ENCODE results near the gene AKNA. TPM values are rescaled to one million over a fixed set of nuclear protein-coding genes. Genes with fewer than 3 reads are reported as not detected.
A peak's percentile ranks its signal among the peaks of the same experiment; 100 is the strongest.

The AKNA gene
- total RNA-seq, 1 donor from 2014 or later = 11.4 TPM

GRCh38 chr9:114386886-114387679 lies 699 bp downstream of the AKNA start:
- Histone ChIP-seq H3K9ac (no peak overlapping the region), H3K4me3 (peak overlapping the region; percentile 34), H3K36me3 (no peaks in the 10 kb centered on the region), H3F3A (ENCODE audit: low read depth) (peaks cover 29% of the 10 kb centered on the region), H3K27ac (peak overlapping the region; percentile 2), H4K20me1 (ENCODE audit: low read depth) (peaks cover 13% of the 10 kb centered on the region), H2AFZ (replicated peaks) (no peak overlapping the region), H3K9me3 (ENCODE audit: low read depth) (no peaks in the 10 kb centered on the region), H3K79me2 (ENCODE audit: low read depth) (peaks cover 4% of the 10 kb centered on the region), H3K4me1 (peaks cover 56% of the 10 kb centered on the region), H3K4me2 (peak overlapping the region; percentile 77), H3K27me3 (no peaks in the 10 kb centered on the region)
- no peaks in the 10 kb centered on the region for H3K9me3 Mint-ChIP-seq
- H3K4me3 Mint-ChIP-seq = peak overlapping the region; percentile 83
- peaks cover 77% of the 10 kb centered on the region for H3K4me1 Mint-ChIP-seq
- no peaks in the 10 kb centered on the region for H3K36me3 Mint-ChIP-seq
- no peak for DNase-seq (ENCODE audit: low spot score)
- H3K27ac Mint-ChIP-seq = peak overlapping the region; percentile 87
- TF ChIP-seq EZH2 (IDR thresholded peaks at IDR 0.05) (no peak), CTCF (IDR thresholded peaks at IDR 0.05) (no peak), EZH2phosphoT487 (IDR thresholded peaks at IDR 0.05) (no peak)
- H3K27me3 Mint-ChIP-seq (ENCODE audit: insufficient read depth, low read depth) = peaks cover 4% of the 10 kb centered on the region

GRCh38 chr9:114386361-114386885 lies 1.4 kb downstream of the AKNA start:
- no peaks in the 10 kb centered on the region for H3K36me3 ChIP-seq
- H2AFZ ChIP-seq (replicated peaks) = no peak overlapping the region
- H3K9me3 ChIP-seq (ENCODE audit: low read depth) = no peaks in the 10 kb centered on the region
- no peaks in the 10 kb centered on the region for H3K36me3 Mint-ChIP-seq
- H3K4me1 ChIP-seq = peaks cover 56% of the 10 kb centered on the region
- H3K9ac ChIP-seq = no peak overlapping the region
- peak overlapping the region; percentile 77 for H3K4me2 ChIP-seq
- DNase-seq (ENCODE audit: low spot score) = no peak
- peaks cover 4% of the 10 kb centered on the region for H3K27me3 Mint-ChIP-seq (ENCODE audit: insufficient read depth, low read depth)
- peaks cover 13% of the 10 kb centered on the region for H4K20me1 ChIP-seq (ENCODE audit: low read depth)
- no peak overlapping the region for H3K27ac ChIP-seq
- H3K4me3 Mint-ChIP-seq = peak overlapping the region; percentile 83
- peak overlapping the region; percentile 85 for H3K27ac Mint-ChIP-seq
- H3K9me3 Mint-ChIP-seq = no peaks in the 10 kb centered on the region
- TF ChIP-seq EZH2phosphoT487 (IDR thresholded peaks at IDR 0.05) (no peak), EZH2 (IDR thresholded peaks at IDR 0.05) (no peak), CTCF (IDR thresholded peaks at IDR 0.05) (no peak)
- no peak overlapping the region for H3K4me3 ChIP-seq
- peaks cover 4% of the 10 kb centered on the region for H3K79me2 ChIP-seq (ENCODE audit: low read depth)
- H3K4me1 Mint-ChIP-seq = peaks cover 77% of the 10 kb centered on the region
- no peaks in the 10 kb centered on the region for H3K27me3 ChIP-seq
- peaks cover 29% of the 10 kb centered on the region for H3F3A ChIP-seq (ENCODE audit: low read depth)

GRCh38 chr9:114385397-114386181 lies 2.2 kb downstream of the AKNA start:
- Mint-ChIP-seq H3K4me3 (peak overlapping the region; percentile 83), H3K4me1 (peaks cover 75% of the 10 kb centered on the region), H3K36me3 (no peaks in the 10 kb centered on the region), H3K27ac (peak overlapping the region; percentile 85), H3K27me3 (ENCODE audit: insufficient read depth, low read depth) (peaks cover 4% of the 10 kb centered on the region), H3K9me3 (no peaks in the 10 kb centered on the region)
- H3K4me2 ChIP-seq = peak overlapping the region; percentile 77
- no peaks in the 10 kb centered on the region for H3K27me3 ChIP-seq
- TF ChIP-seq EZH2phosphoT487 (IDR thresholded peaks at IDR 0.05) = no peak
- TF ChIP-seq CTCF (IDR thresholded peaks at IDR 0.05) = no peak
- no peak for TF ChIP-seq EZH2 (IDR thresholded peaks at IDR 0.05)
- H3K9me3 ChIP-seq (ENCODE audit: low read depth) = no peaks in the 10 kb centered on the region
- peaks cover 24% of the 10 kb centered on the region for H3F3A ChIP-seq (ENCODE audit: low read depth)
- no peak overlapping the region for H2AFZ ChIP-seq (replicated peaks)
- H3K27ac ChIP-seq = no peak overlapping the region
- peaks cover 4% of the 10 kb centered on the region for H3K79me2 ChIP-seq (ENCODE audit: low read depth)
- DNase-seq (ENCODE audit: low spot score) = no peak
- H3K9ac ChIP-seq = no peak overlapping the region
- peaks cover 53% of the 10 kb centered on the region for H3K4me1 ChIP-seq
- peaks cover 13% of the 10 kb centered on the region for H4K20me1 ChIP-seq (ENCODE audit: low read depth)
- no peaks in the 10 kb centered on the region for H3K36me3 ChIP-seq
- no peak overlapping the region for H3K4me3 ChIP-seq
